Body of pancreas (tissue), 4 donors: ENCODE data around the gene CIAPIN1. TPM values are rescaled to one million over a fixed set of nuclear protein-coding genes. Genes with fewer than 3 reads are reported as not detected.

Source experiments
- ATAC-seq: fragments of 150-250 bp; one replicate; pipeline ENCODE4 v1.9.1; 2016
- DNase-seq, 4 donors: peaks; one replicate each; pipeline ENCODE4 v3.0.0-alpha.2; 2019
- H3K27ac ChIP-seq, 4 donors: fragments of 200-600 bp; sonication (generic); 1 replicate in 3 of 4; 2 replicates in 1 of 4; pipeline versions ENCODE4 v1.5.1 to v1.6.1; 2016 to 2019; ENCODE audit warnings: mild to moderate bottlenecking in 1 of 4, mixed read lengths in 1 of 4, moderate library complexity in 1 of 4
- H3K27me3 ChIP-seq, 2 donors: fragments of 200-600 bp; sonication (generic); one replicate each; pipeline ENCODE4 v1.6.0; 2016; ENCODE audit warnings: mild to moderate bottlenecking in 1 of 2
- H3K36me3 ChIP-seq, 2 donors: fragments of 200-600 bp; sonication (generic); replicated peaks in 1 of 2; 2 replicates each; pipeline ENCODE4 v1.5.1; 2016; ENCODE audit warnings: low read depth in 2 of 2; ENCODE audit not compliant: insufficient read depth in 1 of 2
- H3K4me1 ChIP-seq: fragments of 200-600 bp; sonication (generic); one replicate; pipeline ENCODE4 v1.6.0; 2016
- H3K4me3 ChIP-seq, 2 donors: fragments of 200-600 bp; sonication (generic); 1 replicate in 1 of 2; 2 replicates in 1 of 2; pipeline ENCODE4 v1.5.1; 2016 to 2019
- H3K9me3 ChIP-seq, 3 donors: fragments of 200-600 bp; sonication (generic); 1 replicate in 2 of 3; 2 replicates in 1 of 3; pipeline ENCODE4 v1.5.1; 2016
- CTCF ChIP-seq, 7 experiments: fragments of 450-650 bp in 4 of 7; fragments of 200-600 bp in 3 of 7; sonication (generic) in 3 of 7; IDR thresholded peaks; one replicate each; pipeline ENCODE4 v1.5.1; 2016 to 2019; ENCODE audit warnings: antibody characterized with exemption in 7 of 7
- POLR2A ChIP-seq, 3 donors: fragments of 450-650 bp; IDR thresholded peaks; one replicate each; pipeline ENCODE4 v1.6.1; 2016; ENCODE audit warnings: antibody characterized with exemption in 3 of 3, mild to moderate bottlenecking in 2 of 3
- WGBS, 2 donors: methylation state at CpG; one replicate each; pipeline ENCODE4 v1.1.5; 2017; 5-methylcytosine and 5-hydroxymethylcytosine counted together
- intact Hi-C: fragments of 100-400 bp; cut with DNase I; formaldehyde crosslinking; loops from one replicate; pipeline ENCODE4 v1.15.1; 2023
- total RNA-seq, 2 donors: library from RNA; depleted of rRNA; stranded (reverse); fragments of >200 nt; gene quantifications; one replicate each; pipeline ENCODE4 v1.1.0, GENCODE V29; 2016

Gene CIAPIN1
- total RNA-seq, 2 donors from 2014 or later: 13.5 to 19.4 TPM

GRCh38 chr16:57427824-57428223, 19.4 kb downstream of the CIAPIN1 start:
- Histone ChIP-seq H3K27ac (no peak overlapping the region), H3K9me3 (no peaks in the 10 kb centered on the region), H3K4me1 (peaks cover 7% of the 10 kb centered on the region), H3K27me3 (no peaks in the 10 kb centered on the region), H3K4me3 (no peak overlapping the region), H3K36me3 (peaks cover 14 to 27% of the 10 kb centered on the region in 2 donors)
- TF ChIP-seq POLR2A (IDR thresholded peaks at IDR 0.05) (no peak), CTCF (IDR thresholded peaks at IDR 0.05) (no peak)
- DNase-seq: no peak
- ATAC-seq: no peak
- intact Hi-C loops: no loop called here

GRCh38 chr16:57427307-57427706, 19.9 kb downstream of the CIAPIN1 start:
- WGBS, 2 donors: 86 to 89% methylated on average over 7 to 8 of the region's 8 CpGs
- Histone ChIP-seq H3K27ac (no peak overlapping the region), H3K4me3 (no peak overlapping the region), H3K27me3 (no peaks in the 10 kb centered on the region), H3K36me3 (peaks cover 14 to 25% of the 10 kb centered on the region in 2 donors), H3K9me3 (no peaks in the 10 kb centered on the region), H3K4me1 (peaks cover 4% of the 10 kb centered on the region)
- no peak for ATAC-seq
- TF ChIP-seq POLR2A (IDR thresholded peaks at IDR 0.05) (no peak), CTCF (IDR thresholded peaks at IDR 0.05) (no peak)
- intact Hi-C loops: no loop called here
- no peak for DNase-seq

- intact Hi-C loops: no loop called here
- no peak for ATAC-seq
Measured at GRCh38 chr16:57426356-57426755, 20.8 kb downstream of the CIAPIN1 start.

GRCh38 chr16:57424583-57424982, 22.6 kb downstream of the CIAPIN1 start:
- intact Hi-C loops: no loop called here
- H3K36me3 ChIP-seq: peaks cover 6 to 9% of the 10 kb centered on the region in 2 donors
- H3K4me3 ChIP-seq: no peak overlapping the region
- ATAC-seq: no peak
- WGBS, 2 donors: 75 to 78% methylated on average over 3 of the region's 3 CpGs
- H3K27ac ChIP-seq: no peak overlapping the region
- peaks cover 5% of the 10 kb centered on the region for H3K4me1 ChIP-seq
- H3K27me3 ChIP-seq: no peaks in the 10 kb centered on the region
- H3K9me3 ChIP-seq: no peaks in the 10 kb centered on the region
- DNase-seq: no peak
- TF ChIP-seq POLR2A (IDR thresholded peaks at IDR 0.05) (no peak), CTCF (IDR thresholded peaks at IDR 0.05) (no peak)

More at GRCh38 chr16:57426356-57426755, 20.8 kb downstream of the CIAPIN1 start:
- WGBS, 2 donors: 90 to 93% methylated on average over 5 to 7 of the region's 7 CpGs
- H3K9me3 ChIP-seq: no peaks in the 10 kb centered on the region
- no peak overlapping the region for H3K27ac ChIP-seq
- peaks cover 5% of the 10 kb centered on the region for H3K4me1 ChIP-seq
- TF ChIP-seq CTCF (IDR thresholded peaks at IDR 0.05): no peak
- TF ChIP-seq POLR2A (IDR thresholded peaks at IDR 0.05): no peak
- peaks cover 14 to 25% of the 10 kb centered on the region in 2 donors for H3K36me3 ChIP-seq
- no peaks in the 10 kb centered on the region for H3K27me3 ChIP-seq
- DNase-seq: no peak
- no peak overlapping the region for H3K4me3 ChIP-seq

DNA sequence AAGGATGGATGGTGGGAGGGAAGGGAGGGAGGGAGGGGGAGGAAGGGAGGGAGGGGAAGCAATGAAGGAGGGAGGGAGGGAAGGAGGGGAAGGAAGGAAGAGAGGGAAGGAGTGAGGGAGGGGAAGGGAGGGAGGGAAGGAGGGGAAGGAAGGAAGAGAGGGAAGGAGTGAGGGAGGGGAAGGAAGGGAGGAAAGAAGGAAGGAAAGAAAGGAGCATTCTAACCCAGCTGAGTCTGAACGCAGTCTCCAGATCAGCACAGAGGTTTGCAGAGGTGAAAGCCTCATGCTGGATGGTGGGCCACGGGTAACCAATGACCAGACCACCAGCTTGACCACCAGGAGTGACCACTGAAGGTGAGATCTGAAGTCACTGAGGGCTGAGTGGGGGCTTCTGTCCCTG, 24.0 kb downstream of the CIAPIN1 start:
- no peaks in the 10 kb centered on the region for H3K9me3 ChIP-seq
- TF ChIP-seq CTCF (IDR thresholded peaks at IDR 0.05) (no peak), POLR2A (IDR thresholded peaks at IDR 0.05) (no peak)
- H3K36me3 ChIP-seq: peaks cover 0 to 6% of the 10 kb centered on the region in 2 donors
- no peak overlapping the region for H3K27ac ChIP-seq
- no peak for ATAC-seq
- WGBS, 2 donors: 48 to 63% methylated on average over 2 of the region's 2 CpGs
- H3K4me1 ChIP-seq: peaks cover 13% of the 10 kb centered on the region
- no peaks in the 10 kb centered on the region for H3K27me3 ChIP-seq
- no peak overlapping the region for H3K4me3 ChIP-seq
- intact Hi-C loops: no loop called here
- no peak for DNase-seq
